ENCODE data around the gene BSCL2.
"Not testable (repeated sequence)": the region's sequence is repeated elsewhere in the genome, so short reads cannot be mapped to it uniquely, and the experiment has no call there.

Gene BSCL2

DNA sequence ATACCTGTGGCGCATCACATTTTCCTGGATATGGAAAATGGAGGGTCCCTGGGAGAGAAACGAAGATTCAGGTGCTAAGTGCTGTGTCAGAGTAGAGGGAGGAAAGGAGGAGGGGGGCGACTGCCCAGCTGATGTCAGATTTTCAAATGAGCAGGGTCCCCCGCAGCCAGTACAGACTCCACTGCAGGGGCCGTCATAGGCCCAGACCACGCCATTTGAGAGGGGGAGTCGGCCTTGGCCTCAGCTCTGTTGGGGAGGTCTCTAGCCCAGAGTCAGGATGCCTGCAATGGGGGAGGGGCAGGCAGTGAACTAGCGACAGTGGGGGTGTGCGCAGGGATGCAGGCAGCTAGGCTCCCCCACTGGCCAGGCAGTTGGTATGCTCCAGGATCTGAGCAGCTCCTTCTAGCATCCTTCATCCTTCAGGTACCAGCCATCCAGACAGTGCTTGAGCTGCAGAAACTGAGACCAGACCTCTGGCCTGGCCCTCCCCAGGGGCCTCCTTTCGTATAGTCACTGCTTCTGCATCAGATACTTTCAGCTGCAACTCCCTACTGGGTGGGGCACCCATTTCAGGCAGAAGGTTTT lies at the start of gene BSCL2, which contains the start of gene GNG3:
BSCL2 (minus strand) TSS at position 148 of the 585 bp plus-strand sequence. CDS start 229 bp downstream, outside the sequence.
GNG3 (plus strand) TSS at position 400 of the 585 bp plus-strand sequence. CDS start 620 bp downstream, outside the sequence.
- DNase-seq = no peak

DNA sequence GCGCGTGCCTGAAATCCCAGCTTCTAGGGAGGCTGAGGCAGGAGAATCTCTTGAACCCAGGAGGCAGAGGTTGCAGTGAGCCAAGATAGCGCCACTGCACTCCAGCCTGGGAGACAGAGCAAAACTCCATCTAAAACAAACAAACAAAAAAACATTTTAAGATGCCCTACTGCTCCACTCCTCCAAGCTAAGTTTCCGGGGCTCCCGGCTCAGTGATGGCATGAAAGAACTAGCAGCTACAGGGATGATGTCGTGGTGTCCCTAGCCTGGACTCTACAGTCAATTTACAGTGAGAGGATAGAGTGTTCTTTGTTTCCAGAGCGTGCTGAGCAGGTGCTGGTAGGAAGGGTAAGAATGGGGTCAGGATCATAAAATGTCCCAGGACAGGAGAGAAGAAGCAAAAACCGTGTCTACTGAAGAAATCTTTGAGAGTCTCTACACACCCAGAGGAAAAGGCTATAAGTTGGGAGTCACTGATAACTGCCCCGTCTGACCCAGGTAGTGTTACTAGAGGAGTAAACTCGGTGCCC lies 47.9 kb upstream of the BSCL2 start:
- no peak for DNase-seq

DNA sequence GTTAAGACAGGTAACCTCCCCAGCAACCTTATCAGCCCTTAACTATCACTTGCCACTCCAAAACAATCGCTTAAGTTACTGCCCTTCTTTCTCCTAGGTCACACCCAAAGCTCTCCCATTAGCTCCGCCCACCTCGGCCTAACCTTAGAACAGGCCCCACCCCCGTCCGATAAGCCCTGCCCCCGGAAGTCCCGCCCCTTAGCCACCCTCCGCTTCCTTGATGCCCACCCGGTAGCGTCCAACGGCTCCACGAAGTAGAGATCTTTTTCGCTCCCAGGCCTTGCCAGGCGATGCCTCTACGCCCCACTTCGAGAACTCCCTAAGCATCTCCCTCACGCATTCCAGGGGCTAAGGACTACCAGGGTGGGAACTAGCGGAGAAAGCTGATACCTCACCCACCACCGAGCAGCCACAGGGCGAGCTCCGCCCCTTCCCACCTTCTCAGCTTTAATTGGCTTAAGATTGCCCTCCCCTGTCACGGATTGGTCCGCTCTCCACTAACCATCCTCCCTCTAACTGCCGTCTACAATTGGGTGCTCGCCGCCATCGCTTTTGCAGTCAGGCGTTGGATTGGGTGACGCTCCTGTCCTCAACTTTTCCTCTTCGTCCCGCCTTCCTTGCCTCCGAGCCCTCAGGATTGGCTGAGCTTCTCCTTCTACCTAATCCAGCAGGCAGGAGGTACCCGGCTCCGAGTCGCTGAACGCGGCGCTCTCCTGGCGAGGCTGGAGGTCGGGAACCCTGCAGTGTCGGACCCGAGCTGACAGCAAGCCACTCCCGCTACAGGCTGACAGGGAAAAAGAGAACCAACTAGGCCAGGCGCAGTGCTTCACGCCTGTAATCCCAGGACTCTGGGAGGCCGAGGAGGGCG lies 46.7 kb upstream of the BSCL2 start, which contains the start of gene ZBTB3:
ZBTB3 (minus strand) TSS at position 425 of the 868 bp plus-strand sequence. CDS start 496 bp downstream, outside the sequence.
- peak; percentile 94 for DNase-seq

DNA sequence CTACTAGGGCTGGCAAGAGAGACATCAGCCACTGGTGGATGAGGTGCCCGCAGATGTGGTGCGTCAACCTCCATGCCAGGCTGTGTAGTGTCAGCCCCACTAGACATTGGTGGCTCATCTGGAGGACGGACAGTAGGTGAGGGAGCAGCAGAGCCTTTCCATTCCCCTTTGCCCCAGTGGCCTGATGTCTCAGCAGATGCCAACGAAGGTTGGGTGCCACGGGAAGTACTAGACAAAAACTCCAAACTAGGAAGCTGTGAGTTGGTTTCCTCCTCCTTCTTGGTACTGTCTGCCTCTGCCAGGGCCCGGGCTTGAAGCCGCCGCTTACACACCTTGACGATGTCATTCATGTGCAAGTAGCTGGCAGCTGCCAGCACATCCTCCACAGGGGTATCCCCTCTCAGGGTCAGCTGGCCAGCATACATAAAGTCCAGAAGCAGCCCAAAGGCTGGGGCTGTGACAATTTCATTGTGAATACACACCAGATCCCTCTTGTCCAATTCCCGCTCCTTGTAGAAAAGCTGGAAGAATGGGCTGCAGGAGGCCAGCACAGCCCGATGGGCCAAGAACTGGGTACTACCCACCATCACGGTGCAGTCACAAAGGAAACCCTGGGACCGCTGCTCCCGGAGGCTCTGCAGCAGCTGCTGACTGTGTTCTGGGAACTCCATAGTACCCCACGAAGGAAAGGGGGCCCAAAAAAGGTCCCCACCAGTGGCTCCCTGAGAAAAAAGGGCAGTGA lies 45.9 kb upstream of the BSCL2 start:
- no peak for DNase-seq

DNA sequence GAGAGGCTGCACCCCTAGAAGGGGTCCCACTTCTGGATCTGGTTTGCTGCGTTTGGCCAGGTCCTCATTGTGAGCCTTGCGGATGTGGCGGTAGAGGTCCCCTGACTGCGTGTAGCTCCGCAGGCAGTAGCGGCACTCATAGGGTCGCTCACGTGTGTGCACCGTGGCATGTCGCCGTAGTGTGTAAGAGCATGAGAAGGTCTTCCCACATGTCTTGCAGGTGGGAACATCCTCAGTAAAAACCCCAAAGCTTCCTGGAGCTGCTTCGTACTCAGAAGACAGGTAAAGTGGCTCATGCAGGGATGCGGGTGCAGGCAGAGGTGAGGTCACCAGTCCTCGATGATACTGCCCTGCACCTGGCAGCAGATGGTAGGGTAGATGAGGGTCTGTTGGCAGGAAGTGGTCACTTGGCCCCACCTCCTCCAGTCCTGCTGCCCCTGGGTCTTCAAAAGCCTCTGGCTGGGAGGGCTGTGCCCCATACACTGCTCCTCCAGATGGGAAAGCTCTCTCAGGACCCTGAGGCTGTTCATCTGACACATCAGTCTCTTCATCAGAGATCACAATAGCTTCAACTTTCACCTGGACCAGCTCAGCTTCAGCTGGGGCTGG lies 45.1 kb upstream of the BSCL2 start:
- no peak for DNase-seq

DNA sequence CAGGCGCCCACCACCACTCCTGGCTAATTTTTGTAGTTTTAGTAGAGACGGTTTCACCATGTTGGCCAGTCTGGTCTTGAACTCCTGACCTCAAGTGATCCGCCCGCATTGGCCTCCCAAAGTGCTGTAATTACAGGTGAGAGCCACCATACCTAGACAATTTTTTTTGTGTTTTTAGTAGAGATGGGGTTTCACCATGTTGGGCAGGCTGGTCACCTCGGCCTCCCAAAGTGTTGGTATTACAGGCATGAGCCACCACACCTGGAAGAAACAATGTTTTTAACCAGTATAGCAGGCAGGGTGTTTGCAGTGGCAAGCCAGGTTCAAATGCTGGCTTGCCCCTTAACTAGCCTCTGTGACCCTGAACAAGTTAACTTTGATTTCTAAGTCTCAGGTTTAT lies 42.7 kb upstream of the BSCL2 start:
- not testable (repeated sequence) for DNase-seq

DNA sequence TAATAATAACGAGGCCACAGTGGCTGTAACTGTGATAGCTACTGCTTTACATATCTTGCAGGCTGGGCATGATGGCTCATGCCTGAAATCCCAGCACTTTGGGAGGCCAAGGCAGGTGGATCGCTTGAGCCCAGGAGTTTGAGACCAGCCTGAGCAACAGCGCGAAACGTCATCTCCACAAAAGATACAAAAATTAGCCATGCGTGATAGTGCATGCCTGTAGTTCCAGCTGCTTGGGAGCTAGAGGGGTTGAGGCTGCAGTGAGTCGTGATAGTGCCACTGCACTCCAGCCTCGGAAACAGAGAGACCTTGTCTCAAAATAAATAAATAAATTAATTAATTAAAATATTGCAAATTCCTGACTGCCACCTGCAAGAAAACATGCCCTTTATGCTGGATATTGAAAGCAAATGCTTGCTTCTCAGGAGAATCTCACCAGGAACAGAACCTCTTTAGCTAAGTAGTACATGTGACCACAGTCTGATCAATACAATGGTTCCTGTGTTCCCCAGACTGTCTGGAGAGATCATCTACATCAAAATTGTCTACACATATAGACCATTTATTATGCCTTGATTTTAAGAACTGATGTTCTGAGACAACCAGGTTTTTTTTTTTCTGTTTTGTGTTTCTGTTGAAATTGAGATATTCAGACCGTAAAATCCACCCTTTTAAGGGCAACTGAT lies 40.4 kb upstream of the BSCL2 start:
- DNase-seq = no peak

DNA sequence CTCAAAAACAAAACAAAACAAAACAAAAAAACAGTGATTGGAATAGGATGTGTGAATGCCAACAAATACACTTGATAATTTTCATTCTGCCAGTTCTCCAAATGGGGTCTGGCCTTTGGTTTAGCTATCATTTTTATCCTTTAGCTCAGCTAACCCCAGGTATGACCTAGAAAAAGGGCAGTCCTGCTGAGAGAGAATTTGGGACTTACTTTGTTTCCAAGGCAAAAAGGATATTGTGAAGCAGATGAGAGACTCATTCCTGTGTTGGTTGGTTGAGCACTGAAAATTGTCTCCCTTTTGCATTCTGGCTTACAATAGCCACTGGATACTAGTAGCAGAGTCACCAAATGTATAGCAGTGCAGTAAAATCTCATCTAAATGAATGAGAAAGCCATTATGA lies 30.0 kb upstream of the BSCL2 start:
- DNase-seq = no peak

DNA sequence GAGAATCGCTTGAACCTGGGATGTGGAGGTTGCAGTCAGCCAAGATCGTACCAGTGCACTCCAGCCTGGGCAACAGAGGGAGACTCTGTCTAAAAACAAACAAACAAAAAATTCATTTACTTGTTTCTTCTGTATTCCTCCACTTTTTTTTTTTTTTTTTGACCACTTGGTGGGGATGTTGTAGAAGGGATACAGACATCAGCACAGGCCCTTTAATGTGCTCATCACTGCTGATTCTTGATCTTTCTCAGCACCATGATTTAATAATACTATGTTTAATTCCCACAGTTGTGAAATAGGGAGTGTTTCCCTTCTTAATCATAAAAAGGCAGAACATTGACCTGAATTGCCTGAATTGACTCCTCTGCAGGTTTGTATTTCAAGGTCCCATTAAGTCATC lies 25.6 kb upstream of the BSCL2 start:
- DNase-seq = no peak

DNA sequence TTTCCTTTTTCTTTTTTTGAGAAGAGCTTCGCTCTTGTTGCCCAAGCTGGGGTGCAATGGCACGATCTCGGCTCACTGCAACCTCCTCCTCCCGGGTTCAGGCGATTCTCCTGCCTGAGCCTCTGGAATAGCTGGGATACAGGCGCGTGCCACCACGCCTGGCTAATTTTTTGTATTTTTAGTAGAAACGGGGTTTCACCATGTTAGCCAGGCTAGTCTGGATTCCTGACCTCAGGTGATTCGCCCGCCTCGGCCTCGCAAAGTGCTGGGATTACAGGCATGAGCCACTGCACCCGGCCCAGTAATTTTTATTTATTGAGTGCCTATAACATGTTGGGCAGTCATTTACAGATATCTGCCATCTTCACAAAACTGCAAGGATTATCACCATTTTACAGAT lies 22.9 kb upstream of the BSCL2 start:
- not testable (repeated sequence) for DNase-seq

DNA sequence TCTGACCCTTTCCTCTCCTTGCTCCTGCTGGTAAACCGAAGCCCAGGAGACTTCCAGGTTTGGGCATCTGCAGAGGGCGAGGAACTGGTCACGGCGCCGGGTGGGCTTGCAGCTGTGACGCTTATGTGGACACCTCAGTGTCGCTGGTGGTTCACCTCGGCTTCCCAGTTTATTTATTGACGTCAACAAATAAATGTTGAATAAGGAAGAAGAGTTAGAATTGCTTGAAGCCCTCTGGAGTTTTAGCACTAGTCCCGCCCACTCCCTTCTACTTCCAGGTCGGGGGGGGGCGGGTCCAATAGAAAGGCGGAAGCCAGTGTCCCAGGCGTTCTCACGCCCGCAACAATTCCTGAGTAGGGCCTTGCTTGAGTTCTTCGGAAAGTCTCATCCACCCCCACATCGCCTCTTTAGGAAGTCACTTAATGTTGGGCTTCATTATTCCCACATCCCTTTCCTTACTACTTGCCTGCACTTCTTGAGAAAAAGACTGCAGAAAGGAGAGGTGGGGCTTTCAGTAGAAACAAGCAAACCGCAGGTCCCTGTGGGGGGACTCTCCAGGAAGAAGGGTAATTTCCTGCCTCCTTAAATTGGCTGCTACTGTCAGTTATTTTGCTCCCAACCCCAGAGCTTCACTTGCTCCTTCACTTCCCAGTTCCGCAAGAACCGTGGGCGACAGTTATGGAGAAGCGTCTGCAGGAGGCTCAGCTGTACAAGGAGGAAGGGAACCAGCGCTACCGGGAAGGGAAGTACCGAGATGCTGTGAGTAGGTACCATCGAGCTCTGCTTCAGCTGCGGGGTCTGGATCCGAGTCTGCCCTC lies 21.2 kb upstream of the BSCL2 start, which contains the start of gene TTC9C:
TTC9C (plus strand) TSS at position 316 of the 818 bp plus-strand sequence; CDS start at position 679, 363 bp downstream.
- DNase-seq = peak; percentile 68

DNA sequence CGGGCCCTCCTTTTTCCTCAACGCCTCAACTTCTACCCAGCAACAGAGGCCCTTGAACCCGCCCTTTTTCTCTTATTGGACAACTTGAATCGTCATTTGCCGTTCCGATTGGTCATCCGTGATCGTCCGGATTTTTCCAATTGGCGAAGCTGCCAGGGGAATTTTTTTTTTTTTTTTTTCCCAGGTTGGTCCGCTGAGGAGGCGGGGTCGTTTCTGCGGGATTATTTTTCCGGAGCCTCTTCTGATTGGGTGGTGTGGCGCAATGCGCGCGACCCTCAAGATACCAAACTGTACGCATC lies 20.6 kb upstream of the BSCL2 start:
- DNase-seq = peak; percentile 73

DNA sequence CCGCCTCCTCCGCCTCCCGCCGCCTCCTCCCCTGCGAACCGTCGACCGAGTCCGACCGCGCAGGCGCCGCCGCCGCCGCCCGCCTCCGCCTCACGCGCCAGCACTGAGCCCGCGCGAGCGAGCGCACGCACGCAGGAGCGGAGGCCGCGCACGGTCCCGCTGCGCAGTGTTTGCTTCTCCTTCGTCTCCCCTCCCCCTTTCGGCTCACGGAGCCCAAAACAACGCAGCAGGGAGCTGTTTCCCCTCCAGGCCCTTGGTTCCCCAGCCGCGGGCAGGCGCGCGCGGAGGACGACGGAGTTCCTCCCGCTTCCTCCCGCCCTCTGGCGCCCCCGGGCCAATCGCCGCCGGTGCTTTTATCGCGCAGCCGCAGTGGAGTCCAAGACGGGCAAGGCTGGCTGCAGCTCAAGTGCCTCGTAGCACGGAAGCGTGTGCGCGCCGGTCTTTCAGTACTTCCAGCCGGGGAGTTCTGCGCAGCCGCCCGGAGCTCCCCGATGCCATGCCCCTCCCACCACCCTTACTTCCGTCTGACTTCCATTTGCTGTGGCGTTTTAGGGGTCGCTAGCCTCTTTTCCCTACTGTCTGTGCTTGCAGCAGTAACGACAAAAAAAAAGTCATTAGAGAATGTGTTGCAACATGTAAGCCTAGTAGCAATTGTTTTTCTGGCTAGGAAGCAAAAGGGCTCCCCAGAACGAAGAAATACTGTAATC lies 20.1 kb upstream of the BSCL2 start, which contains the start of gene HNRNPUL2:
HNRNPUL2 (minus strand) TSS at position 293 of the 707 bp plus-strand sequence. CDS start 301 bp downstream, outside the sequence.
- peak; percentile 97 for DNase-seq

DNA sequence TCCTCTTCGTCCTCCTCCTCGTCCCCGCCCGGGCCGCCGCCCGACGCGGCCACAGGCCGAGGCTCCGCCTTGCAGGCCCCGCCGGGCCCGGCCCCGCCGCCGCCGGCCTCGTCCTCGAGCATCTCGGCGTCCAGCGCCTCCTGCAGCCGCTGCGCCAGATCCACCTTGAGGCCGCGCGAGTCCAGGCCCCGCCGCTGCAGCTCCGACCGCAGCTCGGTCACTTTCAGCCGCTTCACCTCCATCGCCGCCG lies 19.6 kb upstream of the BSCL2 start:
- DNase-seq = no peak

DNA sequence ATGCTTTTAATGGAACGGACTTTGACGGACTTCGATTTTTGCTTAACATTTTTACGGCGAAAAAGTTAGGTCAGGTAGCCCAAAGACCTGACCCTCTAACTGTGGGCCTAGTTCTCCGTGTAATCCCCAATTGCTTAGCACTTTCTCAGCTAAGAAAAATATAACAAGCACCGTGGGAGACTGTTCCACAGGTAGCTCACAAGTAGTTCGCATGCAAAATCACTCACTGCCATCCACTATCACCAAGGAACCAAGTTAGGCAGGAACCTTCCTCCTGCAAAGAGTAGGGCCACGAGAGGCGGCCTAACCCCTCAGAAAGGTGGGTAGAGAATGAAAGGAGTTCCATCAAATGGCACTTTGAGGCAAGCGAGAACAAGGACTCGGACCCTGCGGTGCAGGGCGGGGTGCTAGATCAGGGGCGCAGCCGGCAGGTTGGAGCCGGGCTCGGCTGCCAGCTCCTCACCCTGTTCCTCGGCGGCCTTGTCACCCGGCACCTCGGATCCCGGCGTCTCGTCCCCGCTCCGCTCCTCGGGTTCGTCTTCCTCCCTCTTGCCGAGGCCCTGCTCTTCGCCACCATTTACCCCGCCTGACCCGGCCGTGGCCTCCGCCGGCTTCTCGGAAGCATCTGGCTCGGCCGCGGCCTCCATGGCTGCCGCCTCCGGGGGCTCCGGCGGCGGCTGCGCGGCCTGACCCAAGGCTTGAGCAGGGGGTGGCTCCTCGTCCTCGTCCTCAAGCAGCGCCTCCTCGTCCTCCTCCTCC lies 19.1 kb upstream of the BSCL2 start:
- DNase-seq = no peak

DNA sequence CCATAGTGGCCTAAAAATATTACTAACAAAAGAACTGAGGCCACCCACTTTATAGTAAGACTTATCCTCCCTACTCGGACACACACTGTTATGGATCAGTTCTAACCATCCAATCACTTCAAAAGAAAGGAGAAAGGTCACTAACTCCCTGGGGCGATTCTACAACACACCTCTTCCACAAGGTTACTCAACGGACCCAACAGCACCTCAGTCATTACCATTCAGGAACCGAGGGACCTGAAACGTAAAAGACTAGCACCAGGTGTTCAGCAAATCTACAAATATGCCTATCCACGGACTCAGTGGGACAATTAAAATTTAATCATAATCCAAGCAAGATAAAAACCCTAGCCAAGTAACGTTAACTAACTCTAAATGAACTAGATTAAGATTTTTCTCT lies 18.4 kb upstream of the BSCL2 start:
- DNase-seq = no peak

DNA sequence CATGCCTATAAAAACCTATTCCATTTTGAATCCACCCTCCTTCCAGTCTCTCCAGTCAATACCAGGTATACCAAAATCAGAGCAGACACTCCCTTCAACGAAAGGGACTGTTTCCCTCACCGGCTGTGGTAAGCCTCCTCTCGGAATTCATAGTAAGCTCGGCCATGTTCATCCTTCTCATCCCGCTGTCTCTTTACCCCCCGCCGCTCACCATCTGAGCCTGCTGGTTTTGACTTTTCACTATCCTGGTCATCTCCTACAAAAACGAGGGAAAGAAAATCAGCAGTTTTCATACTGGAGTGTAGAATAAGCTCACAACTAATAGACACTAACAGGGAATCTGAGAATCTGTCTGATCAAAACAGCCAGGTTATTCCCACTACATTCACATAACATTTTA lies 16.9 kb upstream of the BSCL2 start:
- no peak for DNase-seq

DNA sequence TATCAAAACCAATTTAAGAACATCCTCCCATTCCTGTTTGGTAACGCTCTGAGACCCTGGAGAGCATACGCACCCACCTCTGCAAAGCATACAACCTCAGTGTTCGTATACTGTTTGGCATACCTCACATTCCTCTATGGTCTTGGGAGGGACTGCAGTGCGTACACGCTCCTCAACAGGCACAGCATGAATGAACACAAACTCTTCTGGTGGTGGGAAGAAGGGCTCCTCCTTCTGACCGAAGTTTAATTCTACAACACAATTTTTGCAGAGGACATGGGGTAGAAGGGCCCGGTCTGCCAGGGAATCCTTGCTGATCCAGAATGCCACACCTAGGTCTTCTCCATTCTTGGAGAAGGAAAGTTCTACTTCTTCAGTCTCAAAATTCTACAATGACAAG lies 14.8 kb upstream of the BSCL2 start:
- DNase-seq = no peak

DNA sequence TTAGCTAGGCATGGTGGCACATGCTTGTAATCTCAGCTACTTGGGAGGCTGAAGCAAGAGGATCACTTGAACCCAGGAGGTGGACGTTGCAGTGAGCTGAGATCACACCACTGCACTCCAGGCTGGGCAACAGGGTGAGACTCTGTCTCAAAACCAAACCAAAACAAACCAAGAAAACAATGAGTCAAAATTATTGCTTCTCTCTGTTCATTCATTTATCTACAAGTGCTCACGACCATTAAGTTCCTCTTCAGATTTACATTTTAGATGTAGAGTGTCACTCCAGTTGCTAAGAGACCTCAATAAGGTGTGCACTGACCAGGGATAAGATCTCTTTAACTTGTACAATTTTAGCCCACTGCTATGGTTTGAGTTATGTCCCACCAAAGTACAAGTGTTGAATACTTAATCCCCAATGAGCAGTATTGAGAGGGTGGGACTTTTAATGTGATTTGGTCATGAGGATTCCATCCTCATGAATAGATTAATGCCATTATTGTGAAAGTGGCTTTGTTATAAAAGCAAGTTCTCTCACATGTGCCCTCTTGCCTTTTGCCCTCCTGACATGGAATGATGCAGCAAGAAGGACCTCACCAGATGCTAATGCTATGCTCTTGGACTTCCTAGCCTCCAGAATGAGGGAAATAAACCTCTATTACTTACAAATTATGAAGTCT lies 12.2 kb upstream of the BSCL2 start:
- no peak for DNase-seq

Data from activated CD4-positive, CD25-positive, alpha-beta regulatory T cell treated with anti-CD3 and anti-CD28 coated beads, Interleukin-2, amount 50 U/mL, for 72 hours (primary cell).